CD8-positive, alpha-beta memory T cell (primary cell): Measurements from ENCODE around the gene ARID4A. TPM values are rescaled to one million over a fixed set of nuclear protein-coding genes. Genes with fewer than 3 reads are reported as not detected.

Experiments used
- CTCF ChIA-PET: fragments of 350-600 bp; sonication (Branson Sonifier 250); formaldehyde crosslinking; loops from one replicate; lab custom pipeline; 2021; ENCODE audit warnings: antibody characterized with exemption; lab: Charles Lee
- POLR2A ChIA-PET: fragments of 350-600 bp; sonication (Branson Sonifier 250); formaldehyde crosslinking; loops from one replicate; lab custom pipeline; 2021; ENCODE audit warnings: antibody characterized with exemption; lab: Charles Lee
- DNase-seq, 5 donors: peaks; one replicate each; pipeline versions ENCODE4 v3.0.0 to v3.0.0-alpha.2; 2020 to 2022; ENCODE audit warnings: mixed read lengths in 1 of 5
- H3K27ac ChIP-seq: one replicate; pipeline ENCODE4 v1.7.0; 2013; ENCODE audit warnings: low read depth, mild to moderate bottlenecking, low read length, moderate library complexity
- H3K27me3 ChIP-seq: 2 replicates; pipeline ENCODE4 v1.7.0; 2013; ENCODE audit warnings: low read length, mild to moderate bottlenecking; ENCODE audit not compliant: insufficient read depth, poor library complexity, severe bottlenecking
- H3K36me3 ChIP-seq: 2 replicates; pipeline ENCODE4 v1.7.0; 2013; ENCODE audit warnings: mild to moderate bottlenecking, low read length, moderate library complexity; ENCODE audit not compliant: insufficient read depth
- H3K4me1 ChIP-seq: 2 replicates; pipeline ENCODE4 v1.7.0; 2013; ENCODE audit warnings: mild to moderate bottlenecking, low read length, moderate library complexity; ENCODE audit not compliant: insufficient read depth
- H3K4me3 ChIP-seq: 2 replicates; pipeline ENCODE4 v1.7.0; 2013; ENCODE audit warnings: mild to moderate bottlenecking, low read length
- H3K9me3 ChIP-seq: 2 replicates; pipeline ENCODE4 v1.7.0; 2013; ENCODE audit warnings: mild to moderate bottlenecking, low read length
- H3K27ac Mint-ChIP-seq, 8 donors: one replicate each; pipeline ENCODE4 v1.8.0; 2020 to 2021; ENCODE audit warnings: mixed read lengths in 8 of 8, mild to moderate bottlenecking in 6 of 8, inconsistent platforms in 3 of 8, moderate library complexity in 3 of 8
- H3K27me3 Mint-ChIP-seq, 2 donors: one replicate each; pipeline ENCODE4 v1.8.0; 2020 to 2021; ENCODE audit warnings: mixed read lengths in 2 of 2, mild to moderate bottlenecking in 1 of 2, moderate library complexity in 1 of 2
- H3K36me3 Mint-ChIP-seq, 3 donors: one replicate each; pipeline ENCODE4 v1.8.0; 2020 to 2021; ENCODE audit warnings: mixed read lengths in 3 of 3, inconsistent platforms in 1 of 3, mild to moderate bottlenecking in 1 of 3
- H3K4me1 Mint-ChIP-seq, 3 donors: one replicate each; pipeline ENCODE4 v1.8.0; 2020 to 2021; ENCODE audit warnings: mixed read lengths in 3 of 3, inconsistent platforms in 1 of 3, mild to moderate bottlenecking in 1 of 3
- H3K4me3 Mint-ChIP-seq, 7 donors: one replicate each; pipeline ENCODE4 v1.8.0; 2020 to 2021; ENCODE audit warnings: mixed read lengths in 7 of 7, mild to moderate bottlenecking in 6 of 7, moderate library complexity in 4 of 7, inconsistent platforms in 2 of 7
- H3K9me3 Mint-ChIP-seq, 5 donors: one replicate each; pipeline ENCODE4 v1.8.0; 2020 to 2022; ENCODE audit warnings: mixed read lengths in 5 of 5, mild to moderate bottlenecking in 3 of 5, moderate library complexity in 2 of 5, inconsistent platforms in 1 of 5
- polyA plus RNA-seq: library from polyadenylated mRNA; unstranded; fragments of 300-500 nt; fragmentation: Illumina TruSeq; gene quantifications from one replicate; pipeline ENCODE4 v1.2.3, GENCODE V29; 2021
- total RNA-seq, 2 experiments: library from RNA; stranded (reverse); gene quantifications; one replicate each; pipeline ENCODE4 v1.2.3, GENCODE V29; 2021

ARID4A gene
- total and polyA plus RNA-seq, 3 experiments from 2014 or later, result 19.6 to 38.3 (median 20.4) TPM

DNA sequence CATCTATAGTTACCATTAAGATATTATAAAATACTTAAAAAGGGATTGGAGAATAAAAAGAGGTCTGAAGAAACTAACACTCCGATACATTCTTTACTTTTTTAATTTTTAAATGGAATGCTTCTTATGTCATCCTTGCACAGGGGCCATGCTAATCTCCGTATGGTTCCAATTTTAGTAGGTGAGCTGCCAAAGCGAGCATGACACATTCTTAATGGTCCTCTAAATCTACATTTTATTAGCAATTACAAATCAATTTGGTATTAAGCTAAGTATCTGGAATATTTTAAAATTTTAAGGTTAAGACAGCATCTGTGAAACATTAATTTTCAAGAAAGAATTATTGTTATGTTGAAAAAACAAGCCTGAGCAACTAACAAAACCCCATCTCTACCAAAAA lies 6.2 kb upstream of the ARID4A start:
- peaks cover 4 to 81% (median 27%) of the 10 kb centered on the region in 3 donors for H3K36me3 Mint-ChIP-seq
- Histone ChIP-seq H3K4me3 (no peak overlapping the region), H3K27ac (no peak overlapping the region), H3K9me3 (no peaks in the 10 kb centered on the region), H3K36me3 (peaks cover 50% of the 10 kb centered on the region), H3K27me3 (no peaks in the 10 kb centered on the region), H3K4me1 (peaks cover 54% of the 10 kb centered on the region)
- ChIA-PET CTCF (interaction anchor here (0.7 kb wide), 1 partner anchor 31 kb away, joined by 3 read pairs; no protein-coding TSS in a partner anchor), POLR2A (no interaction called here)
- peak overlapping the region in 1 of 7 donors; percentile 54 for H3K4me3 Mint-ChIP-seq
- no peaks in the 10 kb centered on the region for H3K9me3 Mint-ChIP-seq
- peaks cover 72 to 89% (median 88%) of the 10 kb centered on the region in 3 donors for H3K4me1 Mint-ChIP-seq
- no peaks in the 10 kb centered on the region for H3K27me3 Mint-ChIP-seq
- DNase-seq, result no peak
- H3K27ac Mint-ChIP-seq, result peak overlapping the region in 1 of 8 donors; percentile 69

DNA sequence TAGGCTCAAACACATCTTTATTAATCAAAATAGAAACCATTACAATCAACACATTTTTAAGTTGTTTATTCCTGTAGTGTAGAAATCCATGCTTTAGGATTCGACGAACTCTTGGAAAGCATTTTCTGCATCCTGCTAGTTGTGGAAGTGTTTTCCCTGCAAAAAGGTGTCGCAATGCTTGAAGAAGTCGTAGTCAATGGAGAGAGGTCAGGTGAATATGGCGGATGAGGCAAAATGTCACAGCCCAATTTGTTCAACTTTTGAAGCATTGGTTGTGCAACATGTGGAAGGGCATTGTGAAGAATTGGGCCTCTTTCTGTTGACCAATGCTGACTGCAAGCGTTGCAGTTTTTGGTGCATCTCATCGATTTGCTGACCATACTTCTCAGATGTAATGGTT lies 4.2 kb upstream of the ARID4A start:
- POLR2A ChIA-PET, result no interaction called here
- peaks cover 49% of the 10 kb centered on the region for H3K4me1 ChIP-seq
- H3K4me3 ChIP-seq, result no peak overlapping the region
- Mint-ChIP-seq H3K9me3 (no peaks in the 10 kb centered on the region), H3K27ac (peak overlapping the region in 2 of 8 donors; percentile 53 to 59), H3K4me1 (peaks cover 54 to 72% (median 71%) of the 10 kb centered on the region in 3 donors), H3K27me3 (no peaks in the 10 kb centered on the region), H3K36me3 (peaks cover 4 to 63% (median 16%) of the 10 kb centered on the region in 3 donors), H3K4me3 (peak overlapping the region in 4 of 7 donors; percentile 36 to 77 (median 40))
- no peaks in the 10 kb centered on the region for H3K27me3 ChIP-seq
- CTCF ChIA-PET, result no interaction called here
- peaks cover 44% of the 10 kb centered on the region for H3K36me3 ChIP-seq
- no peak overlapping the region for H3K27ac ChIP-seq
- H3K9me3 ChIP-seq, result no peaks in the 10 kb centered on the region
- DNase-seq, result no peak

GRCh38 chr14:58296726-58297125 lies 1.6 kb upstream of the ARID4A start:
- Mint-ChIP-seq H3K27ac (peak overlapping the region in 1 of 8 donors; percentile 70), H3K4me1 (peaks cover 56 to 72% (median 70%) of the 10 kb centered on the region in 3 donors), H3K36me3 (peaks cover 4 to 53% (median 10%) of the 10 kb centered on the region in 3 donors), H3K4me3 (no peak overlapping the region), H3K9me3 (no peaks in the 10 kb centered on the region), H3K27me3 (peaks cover 0 to 1% of the 10 kb centered on the region in 2 donors)
- Histone ChIP-seq H3K9me3 (no peaks in the 10 kb centered on the region), H3K4me3 (peak overlapping the region; percentile 86), H3K27ac (peak overlapping the region; percentile 96), H3K27me3 (no peaks in the 10 kb centered on the region), H3K4me1 (peaks cover 53% of the 10 kb centered on the region), H3K36me3 (peaks cover 21% of the 10 kb centered on the region)
- no peak for DNase-seq
- ChIA-PET POLR2A (interaction anchor here (2.3 to 2.5 kb wide), 2 partner anchors 21 to 24 kb away, joined by 5 to 14 read pairs; no protein-coding TSS in a partner anchor), CTCF (no interaction called here)

DNA sequence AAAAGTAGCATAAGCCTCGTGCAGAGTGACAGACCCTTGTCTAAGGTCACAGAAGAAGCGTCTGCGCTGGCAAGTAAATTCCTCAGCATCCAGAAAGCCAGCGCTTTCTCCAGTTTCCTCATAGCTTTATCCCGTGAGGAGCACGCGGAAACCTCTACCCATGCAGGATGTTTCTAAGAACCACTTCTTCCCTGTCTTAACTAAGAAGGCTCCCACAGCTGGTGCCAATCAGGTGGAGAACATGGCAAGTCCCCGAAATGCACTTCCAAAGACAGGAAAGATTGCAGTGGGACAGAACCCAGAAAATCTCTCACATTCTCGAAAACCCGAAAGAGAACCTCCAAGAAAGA lies 968 bp upstream of the ARID4A start:
- H3K4me1 Mint-ChIP-seq, result peaks cover 53 to 70% (median 69%) of the 10 kb centered on the region in 3 donors

DNA sequence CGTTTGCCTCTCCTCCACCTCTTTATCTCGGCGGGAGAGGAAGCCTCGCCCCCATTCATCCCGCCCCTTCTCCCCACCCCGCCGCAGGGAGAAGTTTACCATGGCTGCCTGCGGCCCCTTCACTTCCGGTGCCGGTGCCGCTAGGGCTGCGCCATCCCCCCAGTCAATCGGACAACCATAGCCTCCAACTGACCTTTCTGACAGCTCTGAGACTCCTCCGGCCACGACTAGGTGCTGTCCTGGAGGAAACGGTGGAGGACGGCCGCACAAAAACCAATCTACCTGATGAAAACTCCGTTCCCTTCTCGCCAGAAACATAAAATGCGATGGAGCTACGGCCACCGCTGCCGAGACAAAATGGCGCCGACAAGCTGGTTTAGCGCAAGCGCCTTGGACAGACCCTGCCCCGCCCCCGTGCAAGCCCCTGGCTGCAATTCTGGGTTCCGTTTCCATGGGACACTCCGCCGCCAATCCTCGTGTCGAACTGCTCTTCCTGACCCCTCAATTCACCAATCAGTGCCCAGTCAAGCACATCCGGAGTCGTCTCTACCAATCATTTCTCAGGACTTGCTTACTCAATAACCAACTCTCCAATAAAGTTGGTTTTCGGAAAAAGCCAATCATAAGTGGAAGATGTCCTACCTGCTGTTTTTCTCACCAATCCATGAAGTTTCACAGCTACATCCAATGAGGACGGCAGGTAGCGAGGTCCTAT lies 436 bp upstream of the ARID4A start:
- Histone ChIP-seq H3K9me3 (no peaks in the 10 kb centered on the region), H3K27ac (peak overlapping the region; percentile 96), H3K36me3 (peaks cover 15% of the 10 kb centered on the region), H3K27me3 (no peaks in the 10 kb centered on the region), H3K4me3 (peak overlapping the region; percentile 86), H3K4me1 (peaks cover 46% of the 10 kb centered on the region)
- peaks cover 49 to 68% (median 64%) of the 10 kb centered on the region in 3 donors for H3K4me1 Mint-ChIP-seq
- peaks cover 0 to 1% of the 10 kb centered on the region in 2 donors for H3K27me3 Mint-ChIP-seq
- H3K9me3 Mint-ChIP-seq, result no peaks in the 10 kb centered on the region
- no peak overlapping the region for H3K4me3 Mint-ChIP-seq
- H3K27ac Mint-ChIP-seq, result no peak overlapping the region
- POLR2A ChIA-PET, result interaction anchor here (0.5 to 2.9 kb wide), 20 partner anchors 8 to 1951 kb away, joined by 3 to 37 read pairs (median 5); partner anchors contain the start of genes ACTR10, KIAA0586, PPM1A and PSMA3
- peak; percentile 98 to 99 (median 99) for DNase-seq
- CTCF ChIA-PET, result interaction anchor here (0.8 to 3.5 kb wide), 10 partner anchors 8 to 1029 kb away, joined by 3 to 9 read pairs (median 4); partner anchors contain the start of genes AP5M1, EXOC5, KIAA0586 and PSMA3
- H3K36me3 Mint-ChIP-seq, result peaks cover 4 to 53% (median 7%) of the 10 kb centered on the region in 3 donors

More for the DNA sequence above, 968 bp upstream of the ARID4A start:
- H3K27ac Mint-ChIP-seq, result no peak overlapping the region
- Histone ChIP-seq H3K4me3 (peak overlapping the region; percentile 86), H3K9me3 (no peaks in the 10 kb centered on the region), H3K36me3 (peaks cover 20% of the 10 kb centered on the region), H3K27ac (peak overlapping the region; percentile 96), H3K27me3 (no peaks in the 10 kb centered on the region), H3K4me1 (peaks cover 51% of the 10 kb centered on the region)
- ChIA-PET CTCF (interaction anchor here (1.2 to 3.5 kb wide), 4 partner anchors 9 to 53 kb away, joined by 3 to 9 read pairs (median 4); partner anchors contain the start of gene PSMA3), POLR2A (interaction anchor here (0.5 to 2.9 kb wide), 12 partner anchors 9 to 130 kb away, joined by 3 to 37 read pairs (median 5); partner anchors contain the start of genes ACTR10, KIAA0586, PSMA3 and TIMM9)
- no peaks in the 10 kb centered on the region for H3K9me3 Mint-ChIP-seq
- DNase-seq, result no peak
- H3K27me3 Mint-ChIP-seq, result peaks cover 0 to 1% of the 10 kb centered on the region in 2 donors
- H3K4me3 Mint-ChIP-seq, result no peak overlapping the region
- peaks cover 4 to 55% (median 10%) of the 10 kb centered on the region in 3 donors for H3K36me3 Mint-ChIP-seq

DNA sequence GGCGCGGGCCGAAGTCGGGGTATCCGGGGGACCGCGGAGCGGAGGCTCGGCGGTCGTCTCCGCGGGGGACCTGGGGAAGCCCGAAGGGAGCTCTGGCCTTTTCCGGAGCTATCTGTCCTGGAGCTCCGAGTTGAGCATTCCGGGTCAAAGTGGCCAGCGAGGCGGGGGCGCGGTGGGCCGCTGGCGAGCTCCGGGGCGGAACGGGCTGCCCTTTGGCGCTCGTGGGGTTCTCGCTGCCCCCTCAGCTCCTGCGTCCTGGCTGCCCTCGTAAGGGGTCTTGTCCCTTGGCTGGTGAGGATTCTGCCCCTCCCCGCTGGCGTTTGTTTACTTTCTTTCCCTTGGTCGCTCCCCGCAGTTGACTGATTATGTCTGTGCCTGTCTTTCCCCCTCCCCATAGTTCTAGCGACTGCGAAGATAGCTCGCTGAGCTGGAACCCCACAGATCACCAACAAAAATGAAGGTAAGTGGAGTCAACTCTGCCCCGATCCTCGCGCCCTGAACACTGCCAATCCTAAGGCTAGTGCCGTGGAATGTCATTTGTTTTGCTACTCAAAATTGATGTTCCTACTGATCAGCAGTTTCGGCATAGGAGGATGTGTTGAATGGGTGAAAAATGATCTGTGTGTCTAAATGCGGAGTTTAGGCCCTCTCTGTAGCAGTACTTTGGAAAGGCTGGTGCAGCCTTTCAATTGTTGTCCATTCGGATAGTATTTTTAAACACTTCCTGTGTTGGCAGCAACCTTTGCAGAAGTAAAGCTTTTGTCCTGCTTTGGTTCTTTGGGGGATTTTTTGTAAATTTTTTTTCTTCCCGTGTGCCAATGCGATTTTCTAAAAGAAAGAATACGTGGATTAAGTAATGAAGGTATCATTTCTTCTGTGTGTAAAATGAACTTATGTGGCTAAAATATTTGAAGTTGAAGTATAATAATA lies 1.3 kb downstream of the ARID4A start:
- H3K36me3 Mint-ChIP-seq, result peaks cover 0 to 48% (median 5%) of the 10 kb centered on the region in 3 donors
- H3K27ac ChIP-seq, result peak overlapping the region; percentile 62
- peaks cover 45 to 65% (median 56%) of the 10 kb centered on the region in 3 donors for H3K4me1 Mint-ChIP-seq
- H3K9me3 ChIP-seq, result no peaks in the 10 kb centered on the region
- POLR2A ChIA-PET, result interaction anchor here (0.6 to 2.9 kb wide), 6 partner anchors 10 to 128 kb away, joined by 4 to 37 read pairs (median 10); partner anchors contain the start of genes ACTR10, KIAA0586, PSMA3 and TIMM9
- peak in 2 of 5 donors; percentile 32 to 57 for DNase-seq
- H3K27me3 Mint-ChIP-seq, result peaks cover 0 to 1% of the 10 kb centered on the region in 2 donors
- peak overlapping the region; percentile 85 to 97 (median 95) for H3K27ac Mint-ChIP-seq
- H3K4me3 ChIP-seq, result peak overlapping the region; percentile 72
- H3K4me3 Mint-ChIP-seq, result peak overlapping the region; percentile 93 to 99 (median 98)
- H3K4me1 ChIP-seq, result peaks cover 35% of the 10 kb centered on the region
- CTCF ChIA-PET, result interaction anchor here (2.5 to 3.5 kb wide), 2 partner anchors 25 to 53 kb away, joined by 6 to 9 read pairs; no protein-coding TSS in a partner anchor
- peaks cover 8% of the 10 kb centered on the region for H3K36me3 ChIP-seq
- no peaks in the 10 kb centered on the region for H3K27me3 ChIP-seq
- H3K9me3 Mint-ChIP-seq, result no peaks in the 10 kb centered on the region

- H3K27me3 Mint-ChIP-seq, result peaks cover 0 to 1% of the 10 kb centered on the region in 2 donors
- H3K4me1 Mint-ChIP-seq, result peaks cover 41 to 62% (median 48%) of the 10 kb centered on the region in 3 donors
- H3K9me3 ChIP-seq, result no peaks in the 10 kb centered on the region
- no peak overlapping the region for H3K27ac ChIP-seq
- H3K36me3 ChIP-seq, result peaks cover 19% of the 10 kb centered on the region
- H3K36me3 Mint-ChIP-seq, result peaks cover 0 to 48% (median 11%) of the 10 kb centered on the region in 3 donors
- no peak for DNase-seq
- ChIA-PET POLR2A (no interaction called here), CTCF (no interaction called here)
- H3K4me3 Mint-ChIP-seq, result no peak overlapping the region
- H3K4me1 ChIP-seq, result peaks cover 20% of the 10 kb centered on the region
- no peak overlapping the region for H3K27ac Mint-ChIP-seq
- H3K4me3 ChIP-seq, result no peak overlapping the region
- no peaks in the 10 kb centered on the region for H3K9me3 Mint-ChIP-seq
- H3K27me3 ChIP-seq, result no peaks in the 10 kb centered on the region
Observed at GRCh38 chr14:58301416-58301815, 3.1 kb downstream of the ARID4A start.
